Measurements from ENCODE around the gene SPATA17. TPM values are rescaled to one million over a fixed set of nuclear protein-coding genes. Genes with fewer than 3 reads are reported as not detected.

SPATA17 gene
- total RNA-seq, 2 experiments from 2014 or later = not detected

GRCh38 chr1:217919683-217920388, 288.7 kb downstream of the SPATA17 start:
- Mint-ChIP-seq H3K9me3 (no peaks in the 10 kb centered on the region), H3K27me3 (peaks cover 8% of the 10 kb centered on the region), H3K36me3 (ENCODE audit: low read depth) (no peaks in the 10 kb centered on the region), H3K4me1 (ENCODE audit: low read depth) (no peaks in the 10 kb centered on the region), H3K27ac (no peak overlapping the region), H3K4me3 (no peak overlapping the region)
- no peak for TF ChIP-seq CTCF (IDR thresholded peaks at IDR 0.05)
- ATAC-seq (no peak), DNase-seq (no peak)
- POLR2A ChIA-PET = no interaction called here
- CTCF ChIA-PET = no interaction called here
- intact Hi-C loops (cut with micrococcal nuclease) = no loop called here

Other genes starting within 250 kb of the SPATA17 start
- gene GPATCH2, start 254 bp upstream of the SPATA17 start, total RNA-seq = 1 to 10 TPM; 6.0 to 6.6 TPM